Left renal pelvis (tissue), 4 donors: ENCODE results near the gene SLC13A2. TPM values are rescaled to one million over a fixed set of nuclear protein-coding genes. Genes with fewer than 3 reads are reported as not detected.
"Not testable (repeated sequence)": the region's sequence is repeated elsewhere in the genome, so short reads cannot be mapped to it uniquely, and the experiment has no call there.

Experiments used
- DNase-seq, 4 donors: peaks; one replicate each; pipeline ENCODE4 v3.0.0-alpha.2; 2013; ENCODE audit warnings: low read depth in 4 of 4, low spot score in 3 of 4
- polyA plus RNA-seq, 4 donors: library from polyadenylated mRNA; unstranded; fragments of 120-200 nt; gene quantifications; one replicate each; pipeline ENCODE4 v1.2.1, GENCODE V29; 2013; ENCODE audit not compliant: insufficient read length in 4 of 4

Gene SLC13A2, protein sequence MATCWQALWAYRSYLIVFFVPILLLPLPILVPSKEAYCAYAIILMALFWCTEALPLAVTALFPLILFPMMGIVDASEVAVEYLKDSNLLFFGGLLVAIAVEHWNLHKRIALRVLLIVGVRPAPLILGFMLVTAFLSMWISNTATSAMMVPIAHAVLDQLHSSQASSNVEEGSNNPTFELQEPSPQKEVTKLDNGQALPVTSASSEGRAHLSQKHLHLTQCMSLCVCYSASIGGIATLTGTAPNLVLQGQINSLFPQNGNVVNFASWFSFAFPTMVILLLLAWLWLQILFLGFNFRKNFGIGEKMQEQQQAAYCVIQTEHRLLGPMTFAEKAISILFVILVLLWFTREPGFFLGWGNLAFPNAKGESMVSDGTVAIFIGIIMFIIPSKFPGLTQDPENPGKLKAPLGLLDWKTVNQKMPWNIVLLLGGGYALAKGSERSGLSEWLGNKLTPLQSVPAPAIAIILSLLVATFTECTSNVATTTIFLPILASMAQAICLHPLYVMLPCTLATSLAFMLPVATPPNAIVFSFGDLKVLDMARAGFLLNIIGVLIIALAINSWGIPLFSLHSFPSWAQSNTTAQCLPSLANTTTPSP
- 10 to 100 TPM in 2 of 4 donors, 1 to 10 TPM in 1, under 1 TPM in 1; 0.30 to 13.9 (median 7.6) TPM for polyA plus RNA-seq

DNA sequence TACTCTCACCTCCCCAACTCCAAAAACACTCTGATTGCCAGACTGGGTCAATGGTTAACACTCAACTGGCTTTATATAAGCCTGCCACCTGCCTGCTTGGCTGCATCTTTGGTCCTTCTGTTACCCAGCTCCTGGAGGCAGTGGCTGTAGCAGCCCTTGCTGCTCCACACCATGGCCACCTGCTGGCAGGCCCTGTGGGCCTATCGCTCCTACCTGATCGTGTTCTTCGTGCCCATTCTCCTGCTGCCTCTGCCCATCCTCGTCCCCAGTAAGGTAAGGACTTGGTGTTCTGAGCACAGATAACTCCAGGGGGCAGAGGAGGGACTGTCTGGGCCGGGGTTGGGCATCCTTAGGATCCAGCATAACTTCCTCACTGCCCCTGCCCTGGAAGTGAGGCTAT is at the start of gene SLC13A2:
TSS of gene SLC13A2 (plus strand) at position 103 of the 400 bp plus-strand sequence. CDS start at position 172, 69 bp downstream.
- no peak for DNase-seq

DNA sequence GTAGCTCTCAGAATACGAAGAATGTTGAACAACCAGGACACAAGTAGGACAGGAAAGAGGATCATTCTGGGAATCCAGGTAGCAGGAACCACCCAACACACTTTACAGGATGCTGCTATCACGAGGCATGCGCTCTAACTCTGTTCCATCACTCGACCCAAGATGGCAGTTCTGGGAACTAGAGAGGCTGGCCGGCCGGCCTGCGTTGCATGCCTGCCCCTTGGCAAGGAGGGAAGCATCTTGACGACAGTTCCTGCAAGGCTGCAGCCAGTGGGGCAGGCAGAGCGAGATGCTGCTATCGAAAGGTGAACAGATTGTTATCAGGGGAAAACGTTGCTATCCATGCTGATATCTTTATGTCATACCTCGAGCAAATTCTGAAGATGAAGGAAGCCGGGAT is 48.2 kb upstream of the SLC13A2 start:
- no peak for DNase-seq

DNA sequence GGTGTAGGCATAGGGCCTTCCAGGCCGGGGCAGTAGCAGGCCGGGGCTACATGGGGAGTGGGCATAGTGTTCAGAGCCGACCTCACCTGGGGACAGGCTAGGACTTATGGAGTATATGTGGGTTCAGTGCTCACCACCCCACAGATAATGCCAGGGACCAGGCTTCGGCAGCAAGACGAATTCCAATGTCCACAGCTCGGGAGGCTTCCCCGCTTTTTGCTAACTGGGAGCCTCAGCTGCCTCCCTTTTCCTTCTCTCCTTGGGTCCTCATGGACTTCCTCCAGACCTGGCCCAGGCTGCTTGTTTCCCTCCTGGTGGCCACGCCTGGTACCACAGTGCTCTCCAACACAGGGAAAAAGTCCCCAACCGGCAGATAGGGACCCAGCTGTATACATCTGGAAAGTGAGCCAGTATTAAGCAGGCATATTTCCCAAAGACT is 47.3 kb upstream of the SLC13A2 start:
- no peak for DNase-seq

DNA sequence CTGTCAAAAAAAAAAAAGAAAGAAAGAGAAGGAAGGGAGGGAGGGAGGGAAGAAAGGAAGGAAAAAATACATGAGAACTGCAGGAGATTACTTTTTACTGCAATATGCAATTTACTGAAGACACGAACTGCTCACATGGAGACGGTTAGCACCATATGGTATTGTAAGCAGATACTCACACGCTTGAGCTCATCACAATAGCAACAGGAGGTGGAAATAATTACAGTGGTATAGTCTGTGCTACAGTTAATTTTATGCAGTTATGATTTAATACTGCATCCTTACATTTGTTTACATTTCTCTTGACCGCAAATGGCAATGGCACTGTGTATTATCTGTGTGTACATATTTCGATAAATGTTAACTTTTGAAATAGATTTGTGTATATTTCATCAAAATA is 46.1 kb upstream of the SLC13A2 start:
- DNase-seq = no peak

DNA sequence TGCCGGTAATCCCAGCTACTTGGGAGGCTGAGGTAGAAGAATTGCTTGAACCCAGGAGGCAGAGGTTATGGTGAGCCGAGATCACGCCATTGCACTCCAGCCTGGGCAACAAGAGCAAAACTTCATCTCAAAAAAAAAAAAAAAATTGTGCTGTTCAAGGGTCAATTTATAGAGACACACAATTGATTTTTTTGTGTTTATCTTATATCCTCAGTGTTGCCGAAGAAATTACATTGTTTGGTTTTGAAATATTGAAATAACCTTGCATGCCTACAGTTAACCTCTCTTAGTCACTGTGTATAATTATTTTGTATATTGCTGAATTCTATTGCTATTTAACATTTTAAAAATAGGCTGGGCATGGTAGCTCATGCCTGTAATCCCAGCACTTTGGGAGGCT is 45.5 kb upstream of the SLC13A2 start:
- not testable (repeated sequence) for DNase-seq

DNA sequence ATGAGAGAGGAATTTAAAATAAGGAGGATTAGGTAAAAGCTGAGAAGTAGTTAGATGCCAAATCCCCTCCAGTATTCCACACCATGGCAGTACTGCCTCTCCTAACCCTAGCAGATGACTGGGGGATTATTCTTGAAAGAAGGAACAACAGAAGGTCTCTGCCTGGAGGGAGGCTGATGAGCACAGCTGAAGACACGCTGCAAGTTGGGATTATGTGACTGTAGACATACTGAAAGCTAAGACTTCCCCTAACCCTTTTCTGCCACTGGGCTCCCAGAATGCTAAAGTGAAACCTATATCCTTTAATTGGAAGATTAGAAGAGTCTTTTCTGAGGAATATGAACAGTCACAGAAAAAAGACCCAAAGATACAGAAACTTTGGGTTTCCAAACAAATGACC is 39.7 kb upstream of the SLC13A2 start:
- no peak for DNase-seq

DNA sequence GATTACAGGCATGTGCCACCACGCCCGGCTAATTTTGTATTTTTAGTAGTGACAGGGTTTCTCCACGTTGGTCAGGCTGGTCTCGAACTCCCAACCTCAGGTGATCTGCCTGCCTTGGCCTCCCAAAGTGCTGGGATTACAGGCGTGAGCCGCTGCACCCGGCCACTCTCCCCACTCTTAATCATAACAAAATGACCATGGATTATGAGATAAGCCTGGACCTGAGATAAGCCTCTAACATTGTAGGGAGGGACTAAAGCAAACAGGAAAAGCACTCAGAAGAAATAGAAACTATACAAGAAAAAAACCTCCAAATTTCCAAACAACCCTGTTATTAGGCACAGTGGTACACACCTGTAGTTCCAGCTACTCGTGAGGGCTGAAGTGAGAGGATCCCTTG is 39.1 kb upstream of the SLC13A2 start:
- DNase-seq = not testable (repeated sequence)

DNA sequence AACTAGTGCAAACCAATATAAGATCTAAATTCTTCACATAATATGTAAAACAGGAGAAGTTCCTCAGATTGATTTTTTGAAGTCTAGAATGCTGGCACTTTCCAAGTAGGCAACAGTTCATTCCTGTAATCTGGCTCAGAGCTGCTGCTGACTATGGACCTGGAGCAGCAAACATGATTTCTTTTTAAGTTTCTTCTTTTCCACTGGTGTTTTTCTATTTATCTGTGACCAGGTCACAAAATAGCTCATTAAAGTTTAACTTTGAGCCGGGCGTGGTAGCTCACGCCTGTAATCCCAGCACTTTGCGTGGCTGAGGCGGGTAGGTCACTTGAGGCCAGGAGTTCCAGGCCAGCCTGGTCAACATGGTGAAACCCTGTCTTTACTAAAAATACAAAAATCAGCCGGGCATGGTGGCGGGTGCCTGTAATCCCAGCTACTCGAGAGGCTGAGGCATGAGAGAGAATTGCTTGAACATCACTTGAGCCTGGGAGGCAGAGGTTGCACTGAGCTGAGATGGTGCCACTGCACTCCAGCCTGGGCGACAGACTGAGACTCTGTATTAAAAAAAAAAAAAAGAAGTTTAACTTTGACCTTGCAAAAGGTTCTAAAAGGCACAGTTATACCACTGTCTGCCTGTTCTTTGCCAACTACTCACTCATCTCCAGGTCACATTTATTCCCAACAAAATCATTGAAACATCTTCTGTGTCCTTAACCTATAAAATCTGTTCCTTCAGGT is 29.4 kb upstream of the SLC13A2 start:
- DNase-seq = no peak

DNA sequence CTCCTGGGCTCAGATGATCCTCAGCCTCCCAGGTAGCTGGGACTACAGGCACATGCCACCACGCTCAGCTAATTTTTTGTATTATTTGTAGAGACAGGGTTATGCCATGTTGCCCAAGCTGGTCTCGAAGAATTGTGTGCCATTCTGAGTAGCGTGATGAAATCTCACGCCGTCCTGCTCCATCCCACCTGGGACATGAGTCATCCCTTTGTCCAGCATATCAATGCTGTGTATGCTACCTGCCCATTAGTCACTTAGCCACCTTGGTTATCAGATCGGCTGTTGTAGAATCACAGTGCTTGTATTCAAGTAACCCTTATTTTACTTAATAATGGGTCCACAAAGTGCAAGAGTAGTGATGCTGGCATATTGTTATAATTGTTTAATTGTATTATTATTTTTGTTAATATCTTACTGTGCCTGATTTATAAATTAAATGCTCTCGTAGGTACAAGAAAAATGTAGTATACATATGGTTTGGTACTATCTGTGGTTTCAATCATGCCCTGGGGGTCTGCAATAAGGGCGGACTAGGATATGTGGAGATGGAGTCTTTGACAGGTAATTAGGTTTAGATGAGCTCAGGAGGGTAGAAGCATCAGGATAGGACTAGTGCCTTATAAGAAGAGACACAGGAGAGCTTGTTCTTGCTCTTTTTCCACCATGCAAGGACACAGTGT is 26.6 kb upstream of the SLC13A2 start:
- no peak for DNase-seq

DNA sequence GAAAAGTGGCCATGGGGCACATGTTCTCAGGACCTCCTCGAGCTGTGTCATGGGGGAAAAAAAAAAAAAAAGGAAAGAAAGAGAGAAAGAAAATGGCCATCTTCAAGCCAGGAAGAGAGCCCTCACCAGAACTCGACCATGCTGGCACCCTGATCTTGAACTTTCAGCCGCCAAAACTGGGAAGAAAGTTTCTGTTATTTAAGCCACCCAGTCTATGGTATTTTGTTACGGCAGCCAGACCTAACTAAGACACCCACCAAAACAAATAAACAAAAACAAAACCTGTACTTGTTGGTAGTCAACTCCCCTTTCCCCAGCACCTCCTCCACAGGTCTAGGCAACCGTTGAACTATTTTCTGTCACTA is 26.1 kb upstream of the SLC13A2 start:
- DNase-seq = no peak

DNA sequence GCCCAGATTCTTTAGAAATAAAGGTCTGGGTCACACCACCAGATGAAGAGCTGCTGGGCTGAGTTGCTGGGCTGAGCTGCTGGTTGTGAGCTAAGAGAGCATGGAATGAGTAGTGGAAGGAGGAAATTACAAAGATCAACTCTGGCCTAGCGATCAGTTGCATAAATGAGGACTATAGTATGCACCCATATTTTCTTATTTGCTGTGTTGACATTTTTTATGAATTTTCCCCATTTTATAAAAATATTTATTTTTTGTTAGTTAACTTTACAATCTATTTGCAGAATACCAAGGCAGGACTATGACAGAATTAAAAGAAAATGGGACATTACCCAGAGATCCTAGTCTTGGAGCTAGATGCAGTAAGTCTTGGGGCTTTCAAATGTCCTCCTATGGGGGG is 23.6 kb upstream of the SLC13A2 start:
- DNase-seq = no peak

DNA sequence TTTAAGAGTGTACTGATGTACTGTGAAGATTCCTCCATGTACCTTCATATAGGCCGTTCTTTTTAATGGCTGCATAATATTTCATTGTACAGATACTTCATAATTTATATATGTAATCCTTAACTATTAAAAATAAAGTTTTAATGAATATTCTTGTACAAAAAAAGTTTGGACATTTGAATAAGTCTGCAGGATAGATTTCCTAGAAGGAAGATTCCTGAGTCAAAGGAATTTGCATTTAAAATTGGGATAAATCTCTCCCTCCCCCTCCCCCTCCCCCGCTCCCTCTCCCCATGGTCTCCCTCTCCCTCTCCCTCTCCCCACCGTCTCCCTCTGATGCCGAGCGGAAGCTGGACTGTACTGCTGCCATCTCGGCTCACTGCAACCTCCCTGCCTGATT is 15.6 kb upstream of the SLC13A2 start:
- DNase-seq = no peak

DNA sequence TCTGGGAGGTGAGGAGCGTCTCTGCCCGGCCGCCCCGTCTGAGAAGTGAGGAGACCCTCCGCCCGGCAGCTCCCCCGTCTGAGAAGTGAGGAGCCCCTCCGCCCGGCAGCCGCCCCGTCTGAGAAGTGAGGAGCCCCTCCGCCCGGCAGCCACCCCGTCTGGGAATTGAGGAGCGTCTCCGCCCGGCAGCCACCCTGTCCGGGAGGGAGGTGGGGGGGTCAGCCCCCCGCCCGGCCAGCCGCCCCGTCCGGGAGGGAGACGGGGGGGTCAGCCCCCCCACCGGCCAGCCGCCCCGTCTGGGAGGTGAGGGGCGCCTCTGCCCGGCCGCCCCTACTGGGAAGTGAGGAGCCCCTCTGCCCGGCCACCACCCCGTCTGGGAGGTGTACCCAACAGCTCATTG is 14.6 kb upstream of the SLC13A2 start:
- not testable (repeated sequence) for DNase-seq

DNA sequence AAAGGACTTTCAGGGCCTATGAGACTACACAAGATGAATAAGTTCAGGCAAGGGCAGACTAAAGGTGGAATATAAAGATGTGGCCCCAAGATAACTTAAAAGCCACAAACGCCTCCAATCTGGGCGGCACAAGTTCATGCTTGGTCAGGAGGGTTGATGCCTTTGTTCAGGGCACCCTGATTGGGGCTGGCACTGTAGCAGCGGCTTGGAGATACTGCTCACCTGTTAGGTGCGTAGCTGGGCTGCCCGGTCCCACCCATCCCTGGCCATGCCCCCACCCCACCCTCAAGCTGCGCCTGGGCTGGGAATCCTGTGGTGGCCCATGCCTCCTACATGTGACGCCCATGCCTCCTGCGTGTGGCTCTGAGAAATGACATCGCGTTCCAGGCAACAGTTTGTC is 12.5 kb upstream of the SLC13A2 start:
- no peak for DNase-seq

DNA sequence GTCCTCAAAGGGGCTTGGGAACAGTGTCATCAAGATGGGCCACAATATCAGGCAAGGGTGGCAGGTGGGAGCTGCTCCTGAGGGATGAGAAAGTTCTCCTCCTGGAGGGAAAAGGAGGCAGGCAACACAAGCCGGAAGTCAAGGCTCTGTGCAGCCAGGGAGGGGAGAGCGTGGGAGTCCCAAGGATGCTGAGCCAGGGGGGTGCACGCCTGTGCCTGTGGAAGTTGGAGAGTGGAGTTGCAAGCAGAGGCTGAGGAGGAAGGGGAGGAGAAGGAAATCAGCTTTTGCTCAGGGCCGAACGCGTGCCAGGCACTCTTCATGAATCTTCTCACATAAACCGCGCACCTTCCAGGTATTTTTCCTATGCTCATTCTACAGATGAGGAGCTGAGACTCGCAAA is 7.4 kb upstream of the SLC13A2 start:
- no peak for DNase-seq

DNA sequence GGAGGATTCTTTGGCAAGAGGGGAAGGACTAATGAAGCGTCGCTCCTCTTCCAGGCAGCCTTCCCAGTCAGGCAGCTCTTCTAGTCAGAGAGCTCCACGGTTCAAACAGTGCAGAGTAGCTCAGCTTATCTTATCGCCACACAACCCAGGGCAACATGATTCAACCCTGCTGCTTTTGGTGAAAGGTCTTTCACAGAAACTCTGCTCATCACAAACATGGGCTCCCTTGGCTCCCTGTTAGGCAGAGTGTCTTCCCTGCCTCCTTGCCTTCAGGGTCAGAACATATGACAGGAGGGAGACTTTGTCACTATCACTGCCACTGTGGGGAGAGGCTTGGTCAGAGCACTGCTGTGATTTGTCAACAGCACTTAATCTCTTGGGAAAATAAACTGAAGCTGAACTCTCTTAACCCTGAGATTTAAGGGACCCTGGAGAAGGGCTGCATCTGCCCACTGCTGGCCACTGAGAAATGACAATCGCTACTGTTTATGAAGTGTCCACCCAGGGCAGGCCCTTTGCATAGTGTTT is 6.9 kb upstream of the SLC13A2 start:
- DNase-seq = no peak

DNA sequence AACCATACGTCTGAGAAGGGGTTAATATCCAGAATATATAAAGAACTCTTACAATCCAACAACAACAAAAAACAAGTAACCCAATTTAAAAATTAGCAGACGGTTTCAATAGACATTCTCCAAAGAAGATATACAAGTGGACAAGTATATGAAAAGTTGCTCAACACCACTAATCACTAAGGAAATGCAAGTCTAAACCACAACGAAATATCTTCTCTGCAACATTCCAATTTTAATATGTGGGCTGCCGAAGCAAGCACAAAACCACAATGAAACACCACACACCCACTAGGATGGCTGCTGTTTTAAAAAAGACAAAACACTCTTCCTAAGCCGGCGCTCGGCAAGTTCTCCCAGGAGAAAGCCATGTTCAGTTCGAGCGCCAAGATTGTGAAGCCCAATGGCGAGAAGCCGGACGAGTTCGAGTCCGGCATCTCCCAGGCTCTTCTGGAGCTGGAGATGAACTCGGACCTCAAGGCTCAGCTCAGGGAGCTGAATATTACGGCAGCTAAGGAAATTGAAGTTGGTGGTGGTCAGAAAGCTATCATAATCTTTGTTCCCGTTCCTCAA is 5.9 kb upstream of the SLC13A2 start:
- DNase-seq = no peak

DNA sequence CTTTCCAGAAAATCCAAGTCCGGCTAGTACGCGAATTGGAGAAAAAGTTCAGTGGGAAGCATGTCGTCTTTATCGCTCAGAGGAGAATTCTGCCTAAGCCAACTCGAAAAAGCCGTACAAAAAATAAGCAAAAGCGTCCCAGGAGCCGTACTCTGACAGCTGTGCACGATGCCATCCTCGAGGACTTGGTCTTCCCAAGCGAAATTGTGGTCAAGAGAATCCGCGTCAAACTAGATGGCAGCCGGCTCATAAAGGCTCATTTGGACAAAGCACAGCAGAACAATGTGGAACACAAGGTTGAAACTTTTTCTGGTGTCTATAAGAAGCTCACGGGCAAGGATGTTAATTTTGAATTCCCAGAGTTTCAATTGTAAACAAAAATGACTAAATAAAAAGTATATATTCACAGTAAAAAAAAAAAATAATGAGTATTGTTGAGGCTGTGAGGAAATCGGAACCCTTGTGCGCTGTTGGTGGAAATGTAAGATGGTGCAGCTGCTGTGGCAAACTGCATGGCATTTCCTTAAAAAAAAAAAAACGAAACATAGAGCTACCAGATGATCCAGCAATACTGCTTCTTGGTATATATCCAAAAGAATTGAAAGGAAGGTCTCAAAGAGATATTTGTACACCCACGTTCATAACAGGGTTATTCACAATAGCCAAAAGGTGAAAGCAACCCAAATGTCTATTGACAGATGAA is 5.3 kb upstream of the SLC13A2 start:
- not testable (repeated sequence) for DNase-seq

DNA sequence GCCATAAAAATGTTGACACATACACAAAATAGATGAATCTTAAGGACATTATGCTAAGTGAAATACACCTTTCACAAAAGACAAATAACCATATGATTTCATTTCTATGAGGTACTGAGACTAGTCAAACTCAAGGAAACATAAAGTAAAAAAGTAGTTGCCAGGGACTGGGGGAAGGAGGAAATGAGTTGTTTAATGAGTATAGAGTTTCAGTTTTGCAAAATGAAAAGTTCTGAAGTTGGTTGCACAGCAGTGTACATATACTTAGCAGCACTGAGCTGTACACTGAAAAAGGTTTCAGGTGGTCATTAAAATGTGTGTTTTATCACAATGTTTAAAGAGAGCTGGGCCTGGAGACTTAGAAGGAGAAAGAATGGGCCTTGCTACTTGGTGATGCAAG is 4.7 kb upstream of the SLC13A2 start:
- DNase-seq = no peak

DNA sequence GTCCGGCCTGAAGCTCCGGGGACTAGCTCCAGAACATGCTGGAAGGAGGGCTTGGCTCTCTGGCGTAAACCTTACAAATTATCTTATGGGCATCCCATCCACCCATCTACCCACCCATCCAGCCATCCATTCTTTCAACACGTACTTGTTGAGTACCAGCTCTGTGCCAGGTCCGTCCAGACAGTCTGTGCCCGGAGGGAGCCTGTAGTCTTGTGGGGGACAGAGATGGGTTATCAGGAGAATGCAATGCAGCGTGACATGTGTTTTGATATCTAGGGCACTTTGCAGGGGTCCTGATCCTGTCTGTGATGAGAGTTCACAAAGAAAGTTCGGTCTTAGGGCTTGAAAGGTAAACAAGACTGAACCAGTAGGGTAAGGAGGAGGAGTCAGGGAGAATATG is 4.1 kb upstream of the SLC13A2 start:
- DNase-seq = no peak
